Muscle layer of colon (tissue), 2 donors: ENCODE data around the gene GPHB5.

Experiments
- H3K27ac ChIP-seq: one replicate; pipeline ENCODE4 v1.7.0; 2013; ENCODE audit warnings: low read depth, mild to moderate bottlenecking, low read length, moderate library complexity
- H3K27me3 ChIP-seq, 2 donors: one replicate each; pipeline ENCODE4 v1.7.0; 2013; ENCODE audit warnings: low read length in 2 of 2, mild to moderate bottlenecking in 2 of 2; ENCODE audit not compliant: insufficient read depth in 2 of 2, control insufficient read depth in 1 of 2
- H3K36me3 ChIP-seq: one replicate; pipeline ENCODE4 v1.7.0; 2013; ENCODE audit warnings: mild to moderate bottlenecking, low read length; ENCODE audit not compliant: insufficient read depth
- H3K4me1 ChIP-seq: one replicate; pipeline ENCODE4 v1.7.0; 2013; ENCODE audit warnings: mild to moderate bottlenecking, low read length; ENCODE audit not compliant: insufficient read depth
- H3K4me3 ChIP-seq, 2 donors: one replicate each; pipeline ENCODE4 v1.7.0; 2013; ENCODE audit warnings: low read length in 2 of 2, low read depth in 1 of 2, mild to moderate bottlenecking in 1 of 2, moderate library complexity in 1 of 2
- H3K9ac ChIP-seq: one replicate; pipeline ENCODE4 v1.7.0; 2013; ENCODE audit warnings: low read length
- H3K9me3 ChIP-seq: one replicate; pipeline ENCODE4 v1.7.0; 2013; ENCODE audit warnings: mild to moderate bottlenecking, low read length
- donor health status: abdominal sarcoma.
- donor health status: Adenocarcinoma of cecum.

The GPHB5 gene

GRCh38 chr14:63275611-63276010 is 43.1 kb downstream of the GPHB5 start:
- Histone ChIP-seq H3K9ac (no peak overlapping the region), H3K36me3 (no peaks in the 10 kb centered on the region), H3K27me3 (no peaks in the 10 kb centered on the region), H3K9me3 (no peaks in the 10 kb centered on the region), H3K4me1 (peaks cover 3% of the 10 kb centered on the region), H3K27ac (no peak overlapping the region), H3K4me3 (no peak overlapping the region)

DNA sequence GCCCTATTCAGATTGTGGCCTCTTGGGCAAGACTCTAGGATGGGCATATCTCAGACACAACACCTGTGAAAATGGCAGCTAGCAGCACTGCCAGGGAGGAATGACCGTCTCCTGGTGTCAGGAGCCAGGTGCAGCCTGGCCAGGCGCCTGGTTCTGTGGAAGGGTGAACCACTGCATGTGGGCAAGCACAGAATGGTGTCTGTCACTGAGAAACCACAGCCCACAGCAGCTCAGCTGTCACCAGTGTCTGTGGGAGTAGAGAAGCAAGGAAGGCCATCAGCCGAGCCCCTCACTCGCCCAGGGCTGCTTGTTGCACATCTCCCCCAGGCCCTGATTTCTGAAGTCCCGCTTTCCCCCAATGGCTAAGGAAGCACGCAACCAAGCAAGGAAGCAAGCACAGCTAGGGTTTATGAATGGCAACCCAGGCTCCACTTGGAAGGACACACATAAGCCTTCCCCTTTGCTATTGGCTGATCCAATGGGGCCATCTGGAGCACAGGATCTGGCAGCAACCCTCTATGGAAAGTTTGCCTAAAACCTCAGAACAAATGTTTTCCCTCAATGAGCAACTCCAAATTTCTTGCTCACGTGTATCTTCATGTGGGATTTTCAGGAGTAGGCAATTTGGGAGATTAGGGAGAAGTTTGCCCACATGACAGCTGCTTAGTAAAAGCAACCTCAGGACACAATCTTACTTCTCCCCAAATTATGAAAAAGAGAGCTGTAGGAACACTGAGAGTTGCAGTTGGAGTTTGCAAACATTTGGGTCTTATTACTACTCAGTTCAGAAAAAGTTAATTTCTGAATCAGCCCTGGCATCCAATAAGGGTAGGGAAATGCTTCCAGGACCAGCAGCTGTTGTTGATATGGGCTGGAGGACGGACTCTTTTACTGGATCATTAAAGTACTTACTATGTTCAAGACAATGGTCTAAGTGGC is 44.7 kb downstream of the GPHB5 start:
- Histone ChIP-seq H3K36me3 (no peaks in the 10 kb centered on the region), H3K27ac (no peak overlapping the region), H3K27me3 (no peaks in the 10 kb centered on the region), H3K4me1 (peaks cover 3% of the 10 kb centered on the region), H3K9ac (no peak overlapping the region), H3K4me3 (no peak overlapping the region), H3K9me3 (no peaks in the 10 kb centered on the region)

DNA sequence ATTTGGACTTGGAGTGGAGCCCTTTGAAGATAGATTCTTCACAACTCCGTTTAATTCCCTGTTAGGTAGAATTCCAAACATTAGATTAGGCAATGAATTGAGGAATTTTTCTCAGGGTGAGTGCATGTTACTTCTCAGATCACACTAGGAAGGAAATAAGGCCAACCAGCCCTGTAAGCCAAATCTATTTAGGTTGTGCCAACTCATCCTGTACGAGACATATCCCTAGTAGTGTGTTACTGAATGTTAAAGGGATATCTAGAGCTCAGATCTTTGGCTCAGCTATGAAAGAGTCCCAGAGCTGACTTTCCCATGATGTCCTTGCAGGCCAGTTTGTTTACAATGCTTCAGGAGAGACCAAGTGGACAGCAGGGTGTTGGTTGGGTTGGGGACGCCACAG is 45.6 kb downstream of the GPHB5 start:
- Histone ChIP-seq H3K27me3 (no peaks in the 10 kb centered on the region), H3K4me1 (peaks cover 3% of the 10 kb centered on the region), H3K9me3 (no peaks in the 10 kb centered on the region), H3K36me3 (no peaks in the 10 kb centered on the region), H3K9ac (no peak overlapping the region), H3K27ac (no peak overlapping the region), H3K4me3 (no peak overlapping the region)

GRCh38 chr14:63269561-63270225 is 49.0 kb downstream of the GPHB5 start:
- Histone ChIP-seq H3K9me3 (no peaks in the 10 kb centered on the region), H3K27ac (no peak overlapping the region), H3K27me3 (no peaks in the 10 kb centered on the region), H3K36me3 (no peaks in the 10 kb centered on the region), H3K4me3 (no peak overlapping the region), H3K4me1 (no peaks in the 10 kb centered on the region), H3K9ac (no peak overlapping the region)

GRCh38 chr14:63268771-63269170 is 50.0 kb downstream of the GPHB5 start:
- no peaks in the 10 kb centered on the region for H3K36me3 ChIP-seq
- H3K27ac ChIP-seq, result no peak overlapping the region
- no peaks in the 10 kb centered on the region for H3K4me1 ChIP-seq
- H3K4me3 ChIP-seq, result no peak overlapping the region
- H3K9me3 ChIP-seq, result no peaks in the 10 kb centered on the region
- H3K27me3 ChIP-seq, result no peaks in the 10 kb centered on the region
- H3K9ac ChIP-seq, result no peak overlapping the region

DNA sequence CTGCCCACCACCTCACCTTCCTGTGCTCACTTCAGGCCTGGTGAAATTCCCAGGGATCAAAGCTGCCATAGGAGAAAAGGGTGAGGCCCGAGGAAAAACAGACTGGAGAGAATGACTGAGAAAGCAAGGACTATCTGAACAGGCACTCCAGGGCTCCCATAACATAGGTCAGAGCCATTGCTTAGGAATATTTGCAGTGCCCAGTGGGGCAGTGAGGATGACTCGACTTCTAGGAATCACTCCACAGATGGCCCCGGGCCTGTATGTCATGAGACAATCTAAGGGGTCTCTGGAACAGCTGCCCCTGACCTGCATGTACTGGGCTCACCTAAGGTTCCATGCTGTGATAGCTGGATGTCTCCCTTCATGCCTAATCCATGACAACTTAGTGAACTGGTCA is 51.6 kb downstream of the GPHB5 start:
- no peak overlapping the region for H3K27ac ChIP-seq
- H3K4me1 ChIP-seq, result no peaks in the 10 kb centered on the region
- H3K9me3 ChIP-seq, result no peaks in the 10 kb centered on the region
- H3K27me3 ChIP-seq, result no peaks in the 10 kb centered on the region
- H3K4me3 ChIP-seq, result no peak overlapping the region
- no peaks in the 10 kb centered on the region for H3K36me3 ChIP-seq
- no peak overlapping the region for H3K9ac ChIP-seq

GRCh38 chr14:63266106-63266505 is 52.6 kb downstream of the GPHB5 start:
- Histone ChIP-seq H3K36me3 (no peaks in the 10 kb centered on the region), H3K27ac (no peak overlapping the region), H3K9me3 (no peaks in the 10 kb centered on the region), H3K4me3 (no peak overlapping the region), H3K9ac (no peak overlapping the region), H3K4me1 (no peaks in the 10 kb centered on the region), H3K27me3 (no peaks in the 10 kb centered on the region)
